ENCODE data around the gene KCNAB1.

DNA sequence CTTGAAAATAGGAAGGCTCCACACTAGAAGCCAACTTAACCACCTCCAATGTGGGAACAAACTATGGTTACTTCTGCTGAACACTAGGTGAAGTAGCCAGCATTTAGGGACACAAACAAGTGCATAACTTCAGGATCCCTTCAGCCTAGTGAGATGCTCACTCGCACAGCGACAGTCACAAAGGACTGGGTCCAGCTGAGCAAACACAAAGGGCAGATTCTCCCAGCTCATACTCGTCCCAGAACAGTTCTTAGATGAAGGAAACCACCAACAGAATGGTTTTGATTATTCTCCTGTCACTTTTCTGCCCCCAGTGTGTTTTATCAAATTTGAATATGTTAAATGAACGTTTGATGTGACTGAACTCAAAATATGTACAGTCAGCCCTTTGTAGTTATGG lies 201.6 kb downstream of the KCNAB1 start:
- TF ChIP-seq, protein P1, sequence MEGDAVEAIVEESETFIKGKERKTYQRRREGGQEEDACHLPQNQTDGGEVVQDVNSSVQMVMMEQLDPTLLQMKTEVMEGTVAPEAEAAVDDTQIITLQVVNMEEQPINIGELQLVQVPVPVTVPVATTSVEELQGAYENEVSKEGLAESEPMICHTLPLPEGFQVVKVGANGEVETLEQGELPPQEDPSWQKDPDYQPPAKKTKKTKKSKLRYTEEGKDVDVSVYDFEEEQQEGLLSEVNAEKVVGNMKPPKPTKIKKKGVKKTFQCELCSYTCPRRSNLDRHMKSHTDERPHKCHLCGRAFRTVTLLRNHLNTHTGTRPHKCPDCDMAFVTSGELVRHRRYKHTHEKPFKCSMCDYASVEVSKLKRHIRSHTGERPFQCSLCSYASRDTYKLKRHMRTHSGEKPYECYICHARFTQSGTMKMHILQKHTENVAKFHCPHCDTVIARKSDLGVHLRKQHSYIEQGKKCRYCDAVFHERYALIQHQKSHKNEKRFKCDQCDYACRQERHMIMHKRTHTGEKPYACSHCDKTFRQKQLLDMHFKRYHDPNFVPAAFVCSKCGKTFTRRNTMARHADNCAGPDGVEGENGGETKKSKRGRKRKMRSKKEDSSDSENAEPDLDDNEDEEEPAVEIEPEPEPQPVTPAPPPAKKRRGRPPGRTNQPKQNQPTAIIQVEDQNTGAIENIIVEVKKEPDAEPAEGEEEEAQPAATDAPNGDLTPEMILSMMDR (IDR thresholded peaks at IDR 0.05; ENCODE audit: insufficient read depth, low read length, poor library complexity, severe bottlenecking), result no peak
- no peak for TF ChIP-seq EZH2phosphoT487 (conservative IDR thresholded peaks at IDR 0.05; ENCODE audit: low read length)
